K562 (cell line): Measurements from ENCODE around the gene DCUN1D2. TPM values are rescaled to one million over a fixed set of nuclear protein-coding genes. Genes with fewer than 3 reads are reported as not detected.
"Not testable (repeated sequence)": the region's sequence is repeated elsewhere in the genome, so short reads cannot be mapped to it uniquely, and the experiment has no call there.

ENCODE experiments used
- ATAC-seq: fragments of 200-7000 bp; cut with Tn5 transposase; 3 replicates; pipeline ENCODE4 v1.9.1; 2020; ENCODE audit warnings: moderate library complexity
- BruUV-seq: library from RNA; stranded (reverse); fragments of 400-500 nt; replicated peaks from 2 replicates; lab custom pipeline; 2021; lab: Mats Ljungman, UMichigan
- CTCF ChIA-PET: fragments of 300-600 bp; formaldehyde crosslinking; extraction: SDS; loops from one replicate; lab custom pipeline; 2021; ENCODE audit warnings: low intra/inter-chr PET ratio; lab: Yijun Ruan, JAX
- POLR2A ChIA-PET: fragments of 300-600, 350-650 bp; sonication (Branson Sonifier 250); formaldehyde crosslinking; extraction: SDS; loops from one replicate; lab custom pipeline; 2021; ENCODE audit warnings: antibody characterized with exemption, inconsistent platforms; lab: Yijun Ruan, JAX
- DNase-seq, 4 experiments: peaks; one replicate each; pipeline versions ENCODE4 v3.0.0 to v3.0.0-alpha.2; 2011 to 2018; ENCODE audit warnings: low spot score in 3 of 4, mixed read lengths in 3 of 4; ENCODE audit errors: extremely low read depth in 1 of 4
- FAIRE-seq: peaks from 2 replicates; lab custom pipeline; 2011; peaks lifted over from hg19 to GRCh38; lab: Jason Lieb, UNC
- H2AFZ ChIP-seq: 2 replicates; pipeline ENCODE4 v1.6.0; 2011; ENCODE audit warnings: low read depth, low read length, control low read depth, inconsistent platforms
- H3K27ac ChIP-seq: fragments of 200-600 bp; 3 replicates; pipeline ENCODE4 v1.8.0; 2011; ENCODE audit warnings: low read depth, mild to moderate bottlenecking, control low read depth, inconsistent platforms, low read length, moderate library complexity, mixed read lengths; ENCODE audit errors: extremely low read depth
- H3K27me3 ChIP-seq, 2 experiments: fragments of 300-600 bp in 1 of 2; 2 replicates in 1 of 2; 3 replicates in 1 of 2; pipeline versions ENCODE4 v1.6.0 to v1.8.0; 2011; ENCODE audit warnings: inconsistent platforms in 2 of 2, low read length in 2 of 2, mild to moderate bottlenecking in 1 of 2, mixed read lengths in 1 of 2, moderate library complexity in 1 of 2; ENCODE audit not compliant: control insufficient read depth in 2 of 2, insufficient read depth in 2 of 2
- H3K36me3 ChIP-seq: fragments of 300-600 bp; 3 replicates; pipeline ENCODE4 v1.8.0; 2011; ENCODE audit warnings: mild to moderate bottlenecking, low read length, inconsistent platforms; ENCODE audit not compliant: control insufficient read depth, insufficient read depth
- H3K4me1 ChIP-seq, 2 experiments: fragments of 200-600 bp in 1 of 2; replicated peaks in 1 of 2; 2 replicates in 1 of 2; 3 replicates in 1 of 2; pipeline versions ENCODE4 v1.5.1 to v1.8.0; 2011; ENCODE audit warnings: inconsistent platforms in 2 of 2, low read length in 2 of 2, mild to moderate bottlenecking in 1 of 2, mixed read lengths in 1 of 2, moderate library complexity in 1 of 2; ENCODE audit not compliant: control insufficient read depth in 2 of 2, insufficient read depth in 2 of 2
- H3K4me2 ChIP-seq: 2 replicates; pipeline ENCODE4 v1.6.1; 2011; ENCODE audit warnings: low read length, control low read depth, inconsistent platforms, mixed read lengths; ENCODE audit not compliant: insufficient read depth
- H3K4me3 ChIP-seq: fragments of 200-600 bp; sonication (generic), shearing (Covaris generic); 2 replicates; pipeline ENCODE4 v1.5.1; 2016; ENCODE audit warnings: control low read depth, inconsistent platforms
- H3K79me2 ChIP-seq: fragments of 200-600 bp; 3 replicates; pipeline ENCODE4 v1.8.0; 2011; ENCODE audit warnings: low read length, inconsistent platforms; ENCODE audit not compliant: control insufficient read depth, insufficient read depth
- H3K9ac ChIP-seq, 2 experiments: 2 replicates each; pipeline versions ENCODE4 v1.6.0 to v1.6.1; 2011; ENCODE audit warnings: low read depth in 2 of 2, low read length in 2 of 2, control low read depth in 1 of 2, inconsistent platforms in 1 of 2, mild to moderate bottlenecking in 1 of 2, mixed read lengths in 1 of 2; ENCODE audit not compliant: insufficient read depth in 1 of 2
- H3K9me1 ChIP-seq: one replicate; pipeline ENCODE4 v1.6.0; 2011; ENCODE audit warnings: inconsistent platforms, mild to moderate bottlenecking, low read length, moderate library complexity; ENCODE audit not compliant: control insufficient read depth, insufficient read depth
- H3K9me3 ChIP-seq: replicated peaks from 2 replicates; pipeline ENCODE4 v1.5.1; 2011; ENCODE audit warnings: low read depth, low read length, inconsistent platforms; ENCODE audit not compliant: control insufficient read depth, insufficient read depth
- H4K20me1 ChIP-seq: replicated peaks from 2 replicates; pipeline ENCODE4 v1.6.1; 2011; ENCODE audit warnings: low read length, inconsistent platforms, mixed read lengths; ENCODE audit not compliant: control insufficient read depth, insufficient read depth
- NR0B1 ChIP-seq: fragments of 450-650 bp; IDR thresholded peaks from one replicate; pipeline ENCODE4 v1.6.1; 2018; ENCODE audit warnings: mild to moderate bottlenecking, moderate library complexity; ENCODE audit not compliant: partially characterized antibody
- WGBS: fragments of 100-300 bp; shearing (Covaris generic); methylation state at CpG from one replicate; pipeline ENCODE4 v1.1.6; 2016; ENCODE audit warnings: low coverage, mixed read lengths; ENCODE audit not compliant: insufficient coverage; ENCODE audit errors: missing lambda C conversion rate; 5-methylcytosine and 5-hydroxymethylcytosine counted together
- in situ Hi-C: fragments of 300-500 bp; cut with MboI; formaldehyde crosslinking; loops from 4 replicates; pipeline ENCODE4 v1.15.0; 2018; ENCODE audit warnings: inconsistent platforms, mixed read lengths
- intact Hi-C: fragments of 100-400 bp; cut with micrococcal nuclease; formaldehyde crosslinking; loops from 2 replicates; pipeline ENCODE4 v1.14.2; 2022
- polyA plus RNA-seq, 8 experiments: library from polyadenylated mRNA; depleted of rRNA in 4 of 8; stranded (reverse) in 5 of 8; unstranded in 3 of 8; fragments of >200 nt; fragmentation: Nextera tagmentation in 2 of 8; fragmentation: Illumina TruSeq in 1 of 8; extraction: Ambion mirVana in 2 of 8; extraction: Trizol in 1 of 8; gene quantifications; 2 replicates each; pipeline versions ENCODE4 v1.2.1 to v1.2.3, GENCODE V29; 2011 to 2014; ENCODE audit warnings: inconsistent platforms in 1 of 8, missing spikeins in 1 of 8
- total RNA-seq, 7 experiments: library from RNA; depleted of rRNA in 6 of 7; stranded (reverse); fragments of >200 nt in 6 of 7; fragmentation: Illumina TruSeq in 2 of 7; extraction: Trizol in 2 of 7; gene quantifications; 2 replicates each; pipeline versions ENCODE4 v1.2.1 to v1.2.3, GENCODE V29; 2011 to 2021; ENCODE audit warnings: low replicate concordance in 1 of 7
- TF ChIP-seq, protein P1 (sequence below): fragments of 200-600 bp; sonication (generic); IDR thresholded peaks from one replicate; pipeline ENCODE4 v1.6.1; 2012; ENCODE audit warnings: mild to moderate bottlenecking, low read depth, low read length, inconsistent platforms

Gene DCUN1D2
- total and polyA plus RNA-seq, 9 of the 15 experiments (the other 6 are each of a cell fraction or from before 2014, with no cell fraction given), result 2.1 to 16.8 (median 11.1) TPM

- TF ChIP-seq, protein P1, sequence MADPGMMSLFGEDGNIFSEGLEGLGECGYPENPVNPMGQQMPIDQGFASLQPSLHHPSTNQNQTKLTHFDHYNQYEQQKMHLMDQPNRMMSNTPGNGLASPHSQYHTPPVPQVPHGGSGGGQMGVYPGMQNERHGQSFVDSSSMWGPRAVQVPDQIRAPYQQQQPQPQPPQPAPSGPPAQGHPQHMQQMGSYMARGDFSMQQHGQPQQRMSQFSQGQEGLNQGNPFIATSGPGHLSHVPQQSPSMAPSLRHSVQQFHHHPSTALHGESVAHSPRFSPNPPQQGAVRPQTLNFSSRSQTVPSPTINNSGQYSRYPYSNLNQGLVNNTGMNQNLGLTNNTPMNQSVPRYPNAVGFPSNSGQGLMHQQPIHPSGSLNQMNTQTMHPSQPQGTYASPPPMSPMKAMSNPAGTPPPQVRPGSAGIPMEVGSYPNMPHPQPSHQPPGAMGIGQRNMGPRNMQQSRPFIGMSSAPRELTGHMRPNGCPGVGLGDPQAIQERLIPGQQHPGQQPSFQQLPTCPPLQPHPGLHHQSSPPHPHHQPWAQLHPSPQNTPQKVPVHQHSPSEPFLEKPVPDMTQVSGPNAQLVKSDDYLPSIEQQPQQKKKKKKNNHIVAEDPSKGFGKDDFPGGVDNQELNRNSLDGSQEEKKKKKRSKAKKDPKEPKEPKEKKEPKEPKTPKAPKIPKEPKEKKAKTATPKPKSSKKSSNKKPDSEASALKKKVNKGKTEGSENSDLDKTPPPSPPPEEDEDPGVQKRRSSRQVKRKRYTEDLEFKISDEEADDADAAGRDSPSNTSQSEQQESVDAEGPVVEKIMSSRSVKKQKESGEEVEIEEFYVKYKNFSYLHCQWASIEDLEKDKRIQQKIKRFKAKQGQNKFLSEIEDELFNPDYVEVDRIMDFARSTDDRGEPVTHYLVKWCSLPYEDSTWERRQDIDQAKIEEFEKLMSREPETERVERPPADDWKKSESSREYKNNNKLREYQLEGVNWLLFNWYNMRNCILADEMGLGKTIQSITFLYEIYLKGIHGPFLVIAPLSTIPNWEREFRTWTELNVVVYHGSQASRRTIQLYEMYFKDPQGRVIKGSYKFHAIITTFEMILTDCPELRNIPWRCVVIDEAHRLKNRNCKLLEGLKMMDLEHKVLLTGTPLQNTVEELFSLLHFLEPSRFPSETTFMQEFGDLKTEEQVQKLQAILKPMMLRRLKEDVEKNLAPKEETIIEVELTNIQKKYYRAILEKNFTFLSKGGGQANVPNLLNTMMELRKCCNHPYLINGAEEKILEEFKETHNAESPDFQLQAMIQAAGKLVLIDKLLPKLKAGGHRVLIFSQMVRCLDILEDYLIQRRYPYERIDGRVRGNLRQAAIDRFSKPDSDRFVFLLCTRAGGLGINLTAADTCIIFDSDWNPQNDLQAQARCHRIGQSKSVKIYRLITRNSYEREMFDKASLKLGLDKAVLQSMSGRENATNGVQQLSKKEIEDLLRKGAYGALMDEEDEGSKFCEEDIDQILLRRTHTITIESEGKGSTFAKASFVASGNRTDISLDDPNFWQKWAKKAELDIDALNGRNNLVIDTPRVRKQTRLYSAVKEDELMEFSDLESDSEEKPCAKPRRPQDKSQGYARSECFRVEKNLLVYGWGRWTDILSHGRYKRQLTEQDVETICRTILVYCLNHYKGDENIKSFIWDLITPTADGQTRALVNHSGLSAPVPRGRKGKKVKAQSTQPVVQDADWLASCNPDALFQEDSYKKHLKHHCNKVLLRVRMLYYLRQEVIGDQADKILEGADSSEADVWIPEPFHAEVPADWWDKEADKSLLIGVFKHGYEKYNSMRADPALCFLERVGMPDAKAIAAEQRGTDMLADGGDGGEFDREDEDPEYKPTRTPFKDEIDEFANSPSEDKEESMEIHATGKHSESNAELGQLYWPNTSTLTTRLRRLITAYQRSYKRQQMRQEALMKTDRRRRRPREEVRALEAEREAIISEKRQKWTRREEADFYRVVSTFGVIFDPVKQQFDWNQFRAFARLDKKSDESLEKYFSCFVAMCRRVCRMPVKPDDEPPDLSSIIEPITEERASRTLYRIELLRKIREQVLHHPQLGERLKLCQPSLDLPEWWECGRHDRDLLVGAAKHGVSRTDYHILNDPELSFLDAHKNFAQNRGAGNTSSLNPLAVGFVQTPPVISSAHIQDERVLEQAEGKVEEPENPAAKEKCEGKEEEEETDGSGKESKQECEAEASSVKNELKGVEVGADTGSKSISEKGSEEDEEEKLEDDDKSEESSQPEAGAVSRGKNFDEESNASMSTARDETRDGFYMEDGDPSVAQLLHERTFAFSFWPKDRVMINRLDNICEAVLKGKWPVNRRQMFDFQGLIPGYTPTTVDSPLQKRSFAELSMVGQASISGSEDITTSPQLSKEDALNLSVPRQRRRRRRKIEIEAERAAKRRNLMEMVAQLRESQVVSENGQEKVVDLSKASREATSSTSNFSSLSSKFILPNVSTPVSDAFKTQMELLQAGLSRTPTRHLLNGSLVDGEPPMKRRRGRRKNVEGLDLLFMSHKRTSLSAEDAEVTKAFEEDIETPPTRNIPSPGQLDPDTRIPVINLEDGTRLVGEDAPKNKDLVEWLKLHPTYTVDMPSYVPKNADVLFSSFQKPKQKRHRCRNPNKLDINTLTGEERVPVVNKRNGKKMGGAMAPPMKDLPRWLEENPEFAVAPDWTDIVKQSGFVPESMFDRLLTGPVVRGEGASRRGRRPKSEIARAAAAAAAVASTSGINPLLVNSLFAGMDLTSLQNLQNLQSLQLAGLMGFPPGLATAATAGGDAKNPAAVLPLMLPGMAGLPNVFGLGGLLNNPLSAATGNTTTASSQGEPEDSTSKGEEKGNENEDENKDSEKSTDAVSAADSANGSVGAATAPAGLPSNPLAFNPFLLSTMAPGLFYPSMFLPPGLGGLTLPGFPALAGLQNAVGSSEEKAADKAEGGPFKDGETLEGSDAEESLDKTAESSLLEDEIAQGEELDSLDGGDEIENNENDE, result no peak
- no peak for TF ChIP-seq NR0B1
These were observed 36.1 kb upstream of the DCUN1D2 start (continued) for GRCh38 chr13:113526466-113527220.

DNA sequence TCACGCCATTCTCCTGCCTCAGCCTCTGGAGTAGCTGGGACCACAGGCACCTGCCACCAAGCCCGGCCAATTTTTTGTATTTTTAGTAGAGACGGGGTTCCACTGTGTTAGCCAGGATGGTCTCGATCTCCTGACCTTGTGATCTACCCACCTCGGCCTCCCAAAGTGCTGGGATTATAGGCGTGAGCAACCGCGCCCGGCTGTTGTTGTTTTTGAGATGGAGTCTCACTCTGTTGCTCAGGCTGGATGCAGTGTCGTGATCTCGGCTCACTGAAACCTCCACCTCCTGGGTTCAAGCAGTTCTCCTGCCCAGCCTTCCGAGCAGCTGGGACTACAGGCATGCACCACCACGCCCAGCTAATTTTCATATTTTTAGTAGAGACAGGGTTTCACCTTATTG, 31.9 kb upstream of the DCUN1D2 start:
- H3K9ac ChIP-seq, H3K4me3 ChIP-seq, intact Hi-C loops, H3K4me2 ChIP-seq, H3K9me3 ChIP-seq, FAIRE-seq, CTCF ChIA-PET, H2AFZ ChIP-seq, H3K9me1 ChIP-seq, H3K4me1 ChIP-seq, H3K27me3 ChIP-seq, DNase-seq, in situ Hi-C loops, H3K27ac ChIP-seq, H4K20me1 ChIP-seq, BruUV-seq, POLR2A ChIA-PET, ATAC-seq, H3K79me2 ChIP-seq: not testable (repeated sequence)
- WGBS, result no CpG with 5 or more reads among the region's 13 CpGs
- peaks cover 35% of the 10 kb centered on the region; the same call in 2 of the 3 replicates for H3K36me3 ChIP-seq
